HL-60 (cell line): ENCODE data around the gene ULBP2.
A peak's percentile ranks its signal among the peaks of the same experiment; 100 is the strongest.
"Not testable (repeated sequence)": the region's sequence is repeated elsewhere in the genome, so short reads cannot be mapped to it uniquely, and the experiment has no call there.

ENCODE experiments used
- DNase-seq, 2 experiments: peaks; one replicate each; pipeline ENCODE4 v3.0.0-alpha.2; 2010 to 2020; ENCODE audit warnings: low read depth in 1 of 2, low spot score in 1 of 2
- H3K27ac ChIP-seq: fragments of 250-450 bp; sonication (Bioruptor Pico); replicated peaks from 2 replicates; pipeline ENCODE4 v1.5.1; 2020; ENCODE audit warnings: mild to moderate bottlenecking, moderate library complexity
- H3K27me3 ChIP-seq: fragments of 250-450 bp; sonication (Bioruptor Pico); 2 replicates; pipeline ENCODE4 v1.5.1; 2021; ENCODE audit warnings: mild to moderate bottlenecking, moderate library complexity; ENCODE audit not compliant: insufficient read depth, poor library complexity, severe bottlenecking
- H3K4me3 ChIP-seq: replicated peaks from 2 replicates; pipeline ENCODE4 v1.5.1; 2011; ENCODE audit warnings: mild to moderate bottlenecking, control low read depth, low read length; ENCODE audit not compliant: insufficient read depth
- CTCF ChIP-seq: IDR thresholded peaks from one replicate; pipeline ENCODE4 v1.5.1; 2011; ENCODE audit warnings: low read length, control low read depth, inconsistent platforms; ENCODE audit not compliant: insufficient read depth
- GABPA ChIP-seq: IDR thresholded peaks from 2 replicates; pipeline ENCODE4 v1.6.1; 2012; ENCODE audit warnings: low read depth
- POLR2AphosphoS5 ChIP-seq: IDR thresholded peaks from 2 replicates; pipeline ENCODE4 v1.6.1; 2012; ENCODE audit warnings: low read depth
- REST ChIP-seq: IDR thresholded peaks from 2 replicates; pipeline ENCODE4 v1.6.1; 2012; ENCODE audit warnings: low read depth; ENCODE audit not compliant: insufficient replicate concordance
- SPI1 ChIP-seq: IDR thresholded peaks from 2 replicates; pipeline ENCODE4 v1.6.1; 2012; ENCODE audit warnings: low read depth, mild to moderate bottlenecking, borderline replicate concordance

The ULBP2 gene

GRCh38 chr6:149988550-149989346, 46.9 kb downstream of the ULBP2 start:
- Histone ChIP-seq H3K27ac (no peak overlapping the region), H3K27me3 (peaks cover 79% of the 10 kb centered on the region), H3K4me3 (no peak overlapping the region)
- TF ChIP-seq SPI1 (no peak), REST (no peak), GABPA (no peak), CTCF (no peak), POLR2AphosphoS5 (no peak)
- no peak for DNase-seq

- no peak for DNase-seq
- TF ChIP-seq POLR2AphosphoS5 (no peak), REST (no peak), SPI1 (no peak), GABPA (no peak), CTCF (no peak)
- H3K27ac ChIP-seq = no peak overlapping the region
- no peak overlapping the region for H3K4me3 ChIP-seq
- H3K27me3 ChIP-seq = peaks cover 72% of the 10 kb centered on the region
These were observed 48.4 kb downstream of the ULBP2 start for GRCh38 chr6:149990212-149990660.

GRCh38 chr6:149990661-149991471, 49.1 kb downstream of the ULBP2 start:
- TF ChIP-seq GABPA = no peak
- TF ChIP-seq CTCF = no peak
- TF ChIP-seq SPI1 = no peak
- TF ChIP-seq POLR2AphosphoS5 = no peak
- TF ChIP-seq REST = no peak
- DNase-seq = no peak
- H3K4me3 ChIP-seq = peak overlapping the region; percentile 30

GRCh38 chr6:149991472-149991795, 49.6 kb downstream of the ULBP2 start:
- DNase-seq, H3K4me3 ChIP-seq, H3K27ac ChIP-seq: not testable (repeated sequence)
- H3K27me3 ChIP-seq = peaks cover 67% of the 10 kb centered on the region

More at GRCh38 chr6:149990661-149991471, 49.1 kb downstream of the ULBP2 start:
- Histone ChIP-seq H3K27me3 (peaks cover 70% of the 10 kb centered on the region), H3K27ac (no peak overlapping the region)
